B cell (primary cell): ENCODE data around the gene KSR2. TPM values are rescaled to one million over a fixed set of nuclear protein-coding genes. Genes with fewer than 3 reads are reported as not detected.

Experiments used
- ATAC-seq: fragments of 200-7000 bp; cut with Tn5 transposase; one replicate; pipeline ENCODE4 v1.10.0; 2021; ENCODE audit warnings: low read depth, mild to moderate bottlenecking, moderate number of reproducible peaks, moderate library complexity
- CTCF ChIA-PET: fragments of 350-600 bp; sonication (Branson Sonifier 250); formaldehyde crosslinking; loops from one replicate; lab custom pipeline; 2021; ENCODE audit warnings: antibody characterized with exemption, inconsistent platforms; lab: Charles Lee
- POLR2A ChIA-PET: fragments of 350-600 bp; sonication (Branson Sonifier 250); formaldehyde crosslinking; loops from one replicate; lab custom pipeline; 2021; ENCODE audit warnings: antibody characterized with exemption; lab: Charles Lee
- DNase-seq: peaks from one replicate; pipeline ENCODE4 v3.0.0; 2013
- H2AFZ ChIP-seq: 2 replicates; pipeline ENCODE4 v1.6.1; 2012; ENCODE audit warnings: mild to moderate bottlenecking, low read depth, low read length; ENCODE audit not compliant: insufficient read depth, poor library complexity, severe bottlenecking
- H3K27ac ChIP-seq, 2 donors: 1 replicate in 1 of 2; 2 replicates in 1 of 2; pipeline ENCODE4 v1.5.1; 2012 to 2013; ENCODE audit warnings: low read length in 2 of 2, mild to moderate bottlenecking in 2 of 2, moderate library complexity in 1 of 2
- H3K27me3 ChIP-seq, 4 experiments: fragments of 200-600 bp in 1 of 4; sonication (generic) in 1 of 4; replicated peaks in 1 of 4; 1 replicate in 2 of 4; 2 replicates in 2 of 4; pipeline versions ENCODE4 v1.6.1 to v1.7.0; 2013 to 2016; ENCODE audit warnings: low read length in 3 of 4, mild to moderate bottlenecking in 2 of 4, mixed read lengths in 1 of 4, moderate library complexity in 1 of 4; ENCODE audit not compliant: insufficient read depth in 4 of 4, control insufficient read depth in 3 of 4; ENCODE audit errors: control extremely low read depth in 1 of 4
- H3K36me3 ChIP-seq, 2 experiments: replicated peaks in 1 of 2; 1 replicate in 1 of 2; 2 replicates in 1 of 2; pipeline versions ENCODE4 v1.6.1 to v1.7.1; 2013; ENCODE audit warnings: low read length in 1 of 2; ENCODE audit not compliant: insufficient read depth in 2 of 2, control insufficient read depth in 1 of 2; ENCODE audit errors: control extremely low read depth in 1 of 2, extremely low read depth in 1 of 2
- H3K4me1 ChIP-seq, 2 donors: fragments of 200-600 bp in 1 of 2; sonication (generic) in 1 of 2; 1 replicate in 1 of 2; 2 replicates in 1 of 2; pipeline versions ENCODE4 v1.5.1 to v1.6.1; 2013 to 2017; ENCODE audit warnings: low read length in 2 of 2; ENCODE audit not compliant: control insufficient read depth in 2 of 2, insufficient read depth in 2 of 2
- H3K4me2 ChIP-seq: replicated peaks from 2 replicates; pipeline ENCODE3; 2012; ENCODE audit warnings: mild to moderate bottlenecking, low read depth, low read length; ENCODE audit not compliant: poor library complexity, severe bottlenecking
- H3K4me3 ChIP-seq, 5 experiments: fragments of 200-600 bp in 1 of 5; sonication (generic) in 1 of 5; 1 replicate in 3 of 5; 2 replicates in 2 of 5; pipeline versions ENCODE4 v1.5.1 to v1.7.0; 2011 to 2016; ENCODE audit warnings: low read length in 4 of 5, mild to moderate bottlenecking in 4 of 5, low read depth in 2 of 5, control low read depth in 1 of 5, moderate library complexity in 1 of 5; ENCODE audit not compliant: insufficient read depth in 1 of 5; ENCODE audit errors: control extremely low read depth in 1 of 5, extremely low read depth in 1 of 5
- H3K79me2 ChIP-seq: fragments of 200-600 bp; sonication (generic); one replicate; pipeline ENCODE4 v1.6.0; 2016; ENCODE audit warnings: low read length; ENCODE audit not compliant: control insufficient read depth, insufficient read depth
- H3K9ac ChIP-seq: fragments of 200-600 bp; sonication (generic); 2 replicates; pipeline ENCODE4 v1.6.1; 2017; ENCODE audit warnings: mild to moderate bottlenecking, low read length, moderate library complexity
- H3K9me3 ChIP-seq, 3 donors: one replicate each; pipeline versions ENCODE4 v1.6.1 to v1.7.1; 2013; ENCODE audit warnings: low read length in 2 of 3; ENCODE audit not compliant: control insufficient read depth in 2 of 3, insufficient read depth in 1 of 3; ENCODE audit errors: control extremely low read depth in 1 of 3
- H4K20me1 ChIP-seq: 2 replicates; pipeline ENCODE4 v1.6.0; 2012; ENCODE audit warnings: mild to moderate bottlenecking, low read length; ENCODE audit not compliant: insufficient read depth, control insufficient read depth, poor library complexity, severe bottlenecking
- H3K27ac Mint-ChIP-seq: one replicate; pipeline ENCODE4 v1.8.0; 2021; ENCODE audit warnings: mixed read lengths
- H3K27me3 Mint-ChIP-seq: one replicate; pipeline ENCODE4 v1.8.0; 2021; ENCODE audit warnings: mixed read lengths
- H3K4me1 Mint-ChIP-seq: one replicate; pipeline ENCODE4 v1.8.0; 2021; ENCODE audit warnings: mixed read lengths
- H3K4me3 Mint-ChIP-seq: one replicate; pipeline ENCODE4 v1.8.0; 2021; ENCODE audit warnings: mixed read lengths
- H3K9me3 Mint-ChIP-seq: one replicate; pipeline ENCODE4 v1.8.0; 2022; ENCODE audit warnings: mixed read lengths; ENCODE audit not compliant: insufficient read depth
- EZH2 ChIP-seq: IDR thresholded peaks from 2 replicates; pipeline ENCODE4 v1.6.1; 2012; ENCODE audit warnings: borderline replicate concordance, low read depth, mild to moderate bottlenecking, moderate library complexity, low read length; ENCODE audit not compliant: insufficient read depth, poor library complexity, severe bottlenecking
- WGBS: methylation state at CpG from one replicate; pipeline ENCODE4 v1.1.5; 2013; ENCODE audit warnings: missing lambda C conversion rate; ENCODE audit not compliant: insufficient coverage; 5-methylcytosine and 5-hydroxymethylcytosine counted together
- intact Hi-C: fragments of 100-400 bp; cut with micrococcal nuclease; formaldehyde crosslinking; loops from one replicate; pipeline ENCODE4 v1.10.0; 2022
- polyA plus RNA-seq: library from polyadenylated mRNA; depleted of rRNA; stranded (reverse); fragments of >200 nt; gene quantifications from 2 replicates; pipeline ENCODE4 v1.2.3, GENCODE V29; 2012
- total RNA-seq, 2 donors: library from RNA; stranded (reverse); fragments of 120-200 nt in 1 of 2; gene quantifications; 1 replicate in 1 of 2; 2 replicates in 1 of 2; pipeline versions ENCODE4 v1.2.3 to v1.2.4, GENCODE V29; 2013 to 2022
- TF ChIP-seq, protein P1 (sequence below): fragments of 200-600 bp; IDR thresholded peaks from one replicate; pipeline ENCODE4 v1.8.0; 2022; ENCODE audit warnings: antibody characterized with exemption, mild to moderate bottlenecking

Gene KSR2
- total and polyA plus RNA-seq, 2 donors (not counting 1 experiment from before 2014, with no cell fraction given), result not detected

- peaks cover 3% of the 10 kb centered on the region for H3K9me3 Mint-ChIP-seq
- Histone ChIP-seq H3K27ac (no peak overlapping the region), H2AFZ (no peak overlapping the region), H3K4me1 (no peaks in the 10 kb centered on the region), H3K79me2 (no peaks in the 10 kb centered on the region), H3K27me3 (no peaks in the 10 kb centered on the region), H3K9me3 (peaks cover 0 to 6% (median 3%) of the 10 kb centered on the region in 3 donors), H3K4me3 (no peak overlapping the region), H4K20me1 (no peaks in the 10 kb centered on the region), H3K36me3 (no peaks in the 10 kb centered on the region), H3K4me2 (no peak overlapping the region), H3K9ac (no peak overlapping the region)
- no peak overlapping the region for H3K4me3 Mint-ChIP-seq
- H3K27me3 Mint-ChIP-seq, result peaks cover 5% of the 10 kb centered on the region
- DNase-seq (no peak), ATAC-seq (no peak)
- H3K27ac Mint-ChIP-seq, result no peak overlapping the region
- 87% methylated on average over 6 of the region's 7 CpGs for WGBS
- ChIA-PET CTCF (no interaction called here), POLR2A (no interaction called here)
- TF ChIP-seq EZH2, result no peak
- TF ChIP-seq, protein P1, sequence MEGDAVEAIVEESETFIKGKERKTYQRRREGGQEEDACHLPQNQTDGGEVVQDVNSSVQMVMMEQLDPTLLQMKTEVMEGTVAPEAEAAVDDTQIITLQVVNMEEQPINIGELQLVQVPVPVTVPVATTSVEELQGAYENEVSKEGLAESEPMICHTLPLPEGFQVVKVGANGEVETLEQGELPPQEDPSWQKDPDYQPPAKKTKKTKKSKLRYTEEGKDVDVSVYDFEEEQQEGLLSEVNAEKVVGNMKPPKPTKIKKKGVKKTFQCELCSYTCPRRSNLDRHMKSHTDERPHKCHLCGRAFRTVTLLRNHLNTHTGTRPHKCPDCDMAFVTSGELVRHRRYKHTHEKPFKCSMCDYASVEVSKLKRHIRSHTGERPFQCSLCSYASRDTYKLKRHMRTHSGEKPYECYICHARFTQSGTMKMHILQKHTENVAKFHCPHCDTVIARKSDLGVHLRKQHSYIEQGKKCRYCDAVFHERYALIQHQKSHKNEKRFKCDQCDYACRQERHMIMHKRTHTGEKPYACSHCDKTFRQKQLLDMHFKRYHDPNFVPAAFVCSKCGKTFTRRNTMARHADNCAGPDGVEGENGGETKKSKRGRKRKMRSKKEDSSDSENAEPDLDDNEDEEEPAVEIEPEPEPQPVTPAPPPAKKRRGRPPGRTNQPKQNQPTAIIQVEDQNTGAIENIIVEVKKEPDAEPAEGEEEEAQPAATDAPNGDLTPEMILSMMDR, result no peak
- H3K4me1 Mint-ChIP-seq, result no peaks in the 10 kb centered on the region
- intact Hi-C loops, result no loop called here
Measured at GRCh38 chr12:117641885-117642284, 326.9 kb downstream of the KSR2 start.

DNA sequence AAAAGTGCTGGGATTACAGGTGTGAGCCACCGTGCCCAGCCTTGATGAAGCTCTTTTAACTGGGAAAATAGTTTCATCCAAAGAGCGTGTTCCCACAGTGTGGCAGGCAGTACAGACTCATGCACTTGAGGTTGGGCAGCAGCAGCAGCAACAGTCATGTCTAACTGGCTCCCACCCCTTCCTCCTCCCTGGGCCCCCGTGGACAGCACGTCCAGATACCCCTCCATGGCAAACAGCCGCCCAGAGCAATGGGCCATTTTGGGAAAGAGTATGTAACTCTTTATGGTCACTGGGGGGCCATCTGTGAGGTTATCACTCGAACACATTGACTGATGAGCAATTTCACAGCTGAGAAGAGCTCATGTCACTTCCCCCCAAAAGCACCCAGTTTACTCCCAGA, 328.3 kb downstream of the KSR2 start:
- H3K36me3 ChIP-seq, result no peaks in the 10 kb centered on the region
- no peak overlapping the region for H3K9ac ChIP-seq
- H3K4me3 ChIP-seq, result no peak overlapping the region
- ATAC-seq (no peak), DNase-seq (no peak)
- no peaks in the 10 kb centered on the region for H3K27me3 ChIP-seq
- Mint-ChIP-seq H3K27me3 (peaks cover 5% of the 10 kb centered on the region), H3K27ac (no peak overlapping the region), H3K4me3 (no peak overlapping the region), H3K4me1 (no peaks in the 10 kb centered on the region), H3K9me3 (peaks cover 7% of the 10 kb centered on the region)
- 79% methylated on average over 4 of the region's 6 CpGs for WGBS
- H3K4me2 ChIP-seq, result no peak overlapping the region
- CTCF ChIA-PET, result no interaction called here
- no peaks in the 10 kb centered on the region for H4K20me1 ChIP-seq
- TF ChIP-seq, protein P1, result no peak
- no peak for TF ChIP-seq EZH2
- H3K79me2 ChIP-seq, result no peaks in the 10 kb centered on the region
- POLR2A ChIA-PET, result no interaction called here
- no peak overlapping the region for H3K27ac ChIP-seq
- no peaks in the 10 kb centered on the region for H3K4me1 ChIP-seq
- no peak overlapping the region for H2AFZ ChIP-seq
- intact Hi-C loops, result no loop called here
- H3K9me3 ChIP-seq, result peaks cover 0 to 6% (median 3%) of the 10 kb centered on the region in 3 donors
